GM23338 (cell line): ENCODE measurements around the gene SEMA4D. TPM values are rescaled to one million over a fixed set of nuclear protein-coding genes. Genes with fewer than 3 reads are reported as not detected.

ENCODE experiments used
- ATAC-seq: fragments of 200-7000 bp; cut with Tn5 transposase; 3 replicates; pipeline ENCODE4 v1.9.1; 2020
- DNase-seq: peaks from one replicate; pipeline ENCODE4 v3.0.0-alpha.2; 2015; ENCODE audit warnings: low spot score
- H2AFZ ChIP-seq: fragments of 200-600 bp; sonication (generic); 2 replicates; pipeline ENCODE4 v1.8.0; 2016; ENCODE audit warnings: antibody characterized with exemption, mild to moderate bottlenecking, moderate library complexity
- H3F3A ChIP-seq: fragments of 200-600 bp; sonication (generic); replicated peaks from 2 replicates; pipeline ENCODE4 v1.8.0; 2017; ENCODE audit warnings: antibody characterized with exemption, mixed run types, low read depth
- H3K27ac ChIP-seq: fragments of 200-600 bp; sonication (generic); 2 replicates; pipeline ENCODE4 v1.6.1; 2016; ENCODE audit warnings: low read depth
- H3K27me3 ChIP-seq: fragments of 200-600 bp; sonication (generic); 2 replicates; pipeline ENCODE4 v1.8.0; 2016; ENCODE audit warnings: mild to moderate bottlenecking, mixed run types, moderate library complexity; ENCODE audit not compliant: insufficient read depth
- H3K36me3 ChIP-seq: fragments of 200-600 bp; sonication (generic); 2 replicates; pipeline ENCODE4 v1.8.0; 2016; ENCODE audit warnings: mild to moderate bottlenecking; ENCODE audit not compliant: insufficient read depth
- H3K4me1 ChIP-seq: fragments of 200-600 bp; sonication (generic); 2 replicates; pipeline ENCODE4 v1.8.0; 2016; ENCODE audit warnings: mild to moderate bottlenecking, moderate library complexity; ENCODE audit not compliant: insufficient read depth
- H3K4me2 ChIP-seq: fragments of 200-600 bp; sonication (generic); 2 replicates; pipeline ENCODE4 v1.7.1; 2017; ENCODE audit warnings: mixed run types
- H3K4me3 ChIP-seq: fragments of 200-600 bp; sonication (generic); 2 replicates; pipeline ENCODE4 v1.6.1; 2016; ENCODE audit warnings: mixed run types
- H3K79me2 ChIP-seq: fragments of 200-600 bp; sonication (generic); replicated peaks from 2 replicates; pipeline ENCODE4 v1.8.0; 2017; ENCODE audit warnings: mild to moderate bottlenecking; ENCODE audit not compliant: insufficient read depth
- H3K9me2 ChIP-seq: fragments of 200-600 bp; sonication (generic); 2 replicates; pipeline ENCODE4 v1.8.0; 2017; ENCODE audit not compliant: insufficient read depth
- H4K20me1 ChIP-seq: fragments of 200-600 bp; sonication (generic); replicated peaks from 2 replicates; pipeline ENCODE4 v1.8.0; 2017; ENCODE audit warnings: mild to moderate bottlenecking; ENCODE audit not compliant: insufficient read depth
- H3K27ac Mint-ChIP-seq: 2 replicates; pipeline ENCODE4 v1.8.0; 2020; ENCODE audit warnings: inconsistent platforms, mild to moderate bottlenecking, moderate library complexity, mixed read lengths
- H3K27me3 Mint-ChIP-seq: 3 replicates; pipeline ENCODE4 v1.8.0; 2022; ENCODE audit warnings: low read depth, mild to moderate bottlenecking, moderate library complexity, mixed read lengths, inconsistent platforms; ENCODE audit not compliant: insufficient read depth, poor library complexity
- H3K36me3 Mint-ChIP-seq: 3 replicates; pipeline ENCODE4 v1.8.0; 2021; ENCODE audit warnings: low read depth, mild to moderate bottlenecking, inconsistent platforms, moderate library complexity, mixed read lengths
- H3K4me1 Mint-ChIP-seq: 3 replicates; pipeline ENCODE4 v1.8.0; 2020; ENCODE audit warnings: mild to moderate bottlenecking, inconsistent platforms, mixed read lengths
- H3K4me3 Mint-ChIP-seq: 3 replicates; pipeline ENCODE4 v1.8.0; 2021; ENCODE audit warnings: moderate library complexity, mild to moderate bottlenecking, inconsistent platforms, mixed read lengths
- H3K9me3 Mint-ChIP-seq: 3 replicates; pipeline ENCODE4 v1.8.0; 2020; ENCODE audit warnings: moderate library complexity, mild to moderate bottlenecking, inconsistent platforms, mixed read lengths
- CREB1 ChIP-seq: fragments of 250-450 bp; sonication (Bioruptor Pico); IDR thresholded peaks from 2 replicates; pipeline ENCODE4 v1.5.0; 2020; ENCODE audit warnings: low read depth, mild to moderate bottlenecking, moderate library complexity
- EZH2 ChIP-seq: fragments of 200-600 bp; sonication (generic); IDR thresholded peaks from one replicate; pipeline ENCODE4 v1.8.0; 2017; ENCODE audit warnings: antibody characterized with exemption, mild to moderate bottlenecking, low read depth; ENCODE audit not compliant: unreplicated experiment
- EZH2phosphoT487 ChIP-seq: fragments of 200-600 bp; sonication (generic); IDR thresholded peaks from one replicate; pipeline ENCODE4 v1.8.1; 2018; ENCODE audit warnings: antibody characterized with exemption; ENCODE audit not compliant: unreplicated experiment
- JUNB ChIP-seq: IDR thresholded peaks from one replicate; pipeline ENCODE4 v1.6.1; 2016; ENCODE audit warnings: antibody characterized with exemption; ENCODE audit not compliant: unreplicated experiment
- NANOG ChIP-seq: IDR thresholded peaks from 2 replicates; pipeline ENCODE4 v1.6.1; 2016; ENCODE audit warnings: antibody characterized with exemption, borderline replicate concordance
- POLR2AphosphoS5 ChIP-seq: IDR thresholded peaks from 2 replicates; pipeline ENCODE4 v1.6.1; 2016; ENCODE audit warnings: antibody characterized with exemption, low read depth
- STAT1 ChIP-seq: IDR thresholded peaks from one replicate; pipeline ENCODE4 v1.6.1; 2016; ENCODE audit warnings: antibody characterized with exemption; ENCODE audit not compliant: unreplicated experiment
- ZNF114 ChIP-seq: fragments of 250-450 bp; sonication (Bioruptor Pico); IDR thresholded peaks from 2 replicates; pipeline ENCODE4 v1.5.0; 2020; ENCODE audit warnings: mild to moderate bottlenecking, moderate library complexity
- ZNF331 ChIP-seq: fragments of 250-450 bp; sonication (Bioruptor Pico); IDR thresholded peaks from 2 replicates; pipeline ENCODE4 v1.5.0; 2020; ENCODE audit warnings: low read depth, mild to moderate bottlenecking, moderate library complexity
- ZNF462 ChIP-seq: fragments of 250-450 bp; sonication (Bioruptor Pico); IDR thresholded peaks from 2 replicates; pipeline ENCODE4 v1.5.0; 2020; ENCODE audit warnings: mild to moderate bottlenecking, moderate library complexity
- polyA plus RNA-seq: library from polyadenylated mRNA; unstranded; fragments of >200 nt; fragmentation: Nextera tagmentation; extraction: Ambion mirVana; gene quantifications from 2 replicates; pipeline ENCODE4 v1.2.1, GENCODE V29; 2016
- total RNA-seq: library from RNA; depleted of rRNA; stranded (reverse); fragments of >200 nt; shearing (Covaris generic); gene quantifications from 2 replicates; pipeline ENCODE4 v1.2.3, GENCODE V29; 2014
- TF ChIP-seq, protein P1 (sequence below): IDR thresholded peaks from one replicate; pipeline ENCODE4 v1.6.1; 2018; ENCODE audit warnings: antibody characterized with exemption; ENCODE audit not compliant: unreplicated experiment
- TF ChIP-seq, protein P2 (sequence below), 2 experiments: fragments of 200-600 bp in 1 of 2; sonication (generic) in 1 of 2; conservative IDR thresholded peaks; 2 replicates each; pipeline versions ENCODE4 v1.5.1 to v1.6.1; 2016 to 2017; ENCODE audit warnings: antibody characterized with exemption in 2 of 2, low read depth in 2 of 2, mild to moderate bottlenecking in 2 of 2, moderate library complexity in 1 of 2
- TF ChIP-seq, protein P3 (sequence below): IDR thresholded peaks from 2 replicates; pipeline ENCODE4 v1.6.1; 2016; ENCODE audit warnings: antibody characterized with exemption

Gene SEMA4D
- total and polyA plus RNA-seq, 2 experiments from 2014 or later: 19.3 to 63.0 TPM

GRCh38 chr9:89400403-89401116, 97.4 kb downstream of the SEMA4D start:
- H3K27ac Mint-ChIP-seq: no peak overlapping the region
- DNase-seq: no peak
- TF ChIP-seq JUNB (no peak), EZH2 (no peak), ZNF114 (CRISPR knock-in tag) (no peak), ZNF331 (CRISPR knock-in tag) (no peak), STAT1 (no peak), CREB1 (CRISPR knock-in tag) (no peak), ZNF462 (CRISPR knock-in tag) (no peak), NANOG (no peak), POLR2AphosphoS5 (no peak), EZH2phosphoT487 (no peak)
- TF ChIP-seq, protein P1, sequence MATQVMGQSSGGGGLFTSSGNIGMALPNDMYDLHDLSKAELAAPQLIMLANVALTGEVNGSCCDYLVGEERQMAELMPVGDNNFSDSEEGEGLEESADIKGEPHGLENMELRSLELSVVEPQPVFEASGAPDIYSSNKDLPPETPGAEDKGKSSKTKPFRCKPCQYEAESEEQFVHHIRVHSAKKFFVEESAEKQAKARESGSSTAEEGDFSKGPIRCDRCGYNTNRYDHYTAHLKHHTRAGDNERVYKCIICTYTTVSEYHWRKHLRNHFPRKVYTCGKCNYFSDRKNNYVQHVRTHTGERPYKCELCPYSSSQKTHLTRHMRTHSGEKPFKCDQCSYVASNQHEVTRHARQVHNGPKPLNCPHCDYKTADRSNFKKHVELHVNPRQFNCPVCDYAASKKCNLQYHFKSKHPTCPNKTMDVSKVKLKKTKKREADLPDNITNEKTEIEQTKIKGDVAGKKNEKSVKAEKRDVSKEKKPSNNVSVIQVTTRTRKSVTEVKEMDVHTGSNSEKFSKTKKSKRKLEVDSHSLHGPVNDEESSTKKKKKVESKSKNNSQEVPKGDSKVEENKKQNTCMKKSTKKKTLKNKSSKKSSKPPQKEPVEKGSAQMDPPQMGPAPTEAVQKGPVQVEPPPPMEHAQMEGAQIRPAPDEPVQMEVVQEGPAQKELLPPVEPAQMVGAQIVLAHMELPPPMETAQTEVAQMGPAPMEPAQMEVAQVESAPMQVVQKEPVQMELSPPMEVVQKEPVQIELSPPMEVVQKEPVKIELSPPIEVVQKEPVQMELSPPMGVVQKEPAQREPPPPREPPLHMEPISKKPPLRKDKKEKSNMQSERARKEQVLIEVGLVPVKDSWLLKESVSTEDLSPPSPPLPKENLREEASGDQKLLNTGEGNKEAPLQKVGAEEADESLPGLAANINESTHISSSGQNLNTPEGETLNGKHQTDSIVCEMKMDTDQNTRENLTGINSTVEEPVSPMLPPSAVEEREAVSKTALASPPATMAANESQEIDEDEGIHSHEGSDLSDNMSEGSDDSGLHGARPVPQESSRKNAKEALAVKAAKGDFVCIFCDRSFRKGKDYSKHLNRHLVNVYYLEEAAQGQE: no peak
- TF ChIP-seq, protein P2, sequence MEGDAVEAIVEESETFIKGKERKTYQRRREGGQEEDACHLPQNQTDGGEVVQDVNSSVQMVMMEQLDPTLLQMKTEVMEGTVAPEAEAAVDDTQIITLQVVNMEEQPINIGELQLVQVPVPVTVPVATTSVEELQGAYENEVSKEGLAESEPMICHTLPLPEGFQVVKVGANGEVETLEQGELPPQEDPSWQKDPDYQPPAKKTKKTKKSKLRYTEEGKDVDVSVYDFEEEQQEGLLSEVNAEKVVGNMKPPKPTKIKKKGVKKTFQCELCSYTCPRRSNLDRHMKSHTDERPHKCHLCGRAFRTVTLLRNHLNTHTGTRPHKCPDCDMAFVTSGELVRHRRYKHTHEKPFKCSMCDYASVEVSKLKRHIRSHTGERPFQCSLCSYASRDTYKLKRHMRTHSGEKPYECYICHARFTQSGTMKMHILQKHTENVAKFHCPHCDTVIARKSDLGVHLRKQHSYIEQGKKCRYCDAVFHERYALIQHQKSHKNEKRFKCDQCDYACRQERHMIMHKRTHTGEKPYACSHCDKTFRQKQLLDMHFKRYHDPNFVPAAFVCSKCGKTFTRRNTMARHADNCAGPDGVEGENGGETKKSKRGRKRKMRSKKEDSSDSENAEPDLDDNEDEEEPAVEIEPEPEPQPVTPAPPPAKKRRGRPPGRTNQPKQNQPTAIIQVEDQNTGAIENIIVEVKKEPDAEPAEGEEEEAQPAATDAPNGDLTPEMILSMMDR (conservative IDR thresholded peaks at IDR 0.05; ENCODE audit: low read depth in 2 of 2): no peak
- TF ChIP-seq, protein P3, sequence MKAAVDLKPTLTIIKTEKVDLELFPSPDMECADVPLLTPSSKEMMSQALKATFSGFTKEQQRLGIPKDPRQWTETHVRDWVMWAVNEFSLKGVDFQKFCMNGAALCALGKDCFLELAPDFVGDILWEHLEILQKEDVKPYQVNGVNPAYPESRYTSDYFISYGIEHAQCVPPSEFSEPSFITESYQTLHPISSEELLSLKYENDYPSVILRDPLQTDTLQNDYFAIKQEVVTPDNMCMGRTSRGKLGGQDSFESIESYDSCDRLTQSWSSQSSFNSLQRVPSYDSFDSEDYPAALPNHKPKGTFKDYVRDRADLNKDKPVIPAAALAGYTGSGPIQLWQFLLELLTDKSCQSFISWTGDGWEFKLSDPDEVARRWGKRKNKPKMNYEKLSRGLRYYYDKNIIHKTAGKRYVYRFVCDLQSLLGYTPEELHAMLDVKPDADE: no peak
- ATAC-seq: no peak
- H3K4me1 Mint-ChIP-seq: no peaks in the 10 kb centered on the region
- Histone ChIP-seq H3K27me3 (no peaks in the 10 kb centered on the region), H3K27ac (no peak overlapping the region), H3K36me3 (peaks cover 12% of the 10 kb centered on the region; the same call in 1 of the 2 replicates), H3K4me2 (no peak overlapping the region), H3K4me3 (no peak overlapping the region), H2AFZ (no peak overlapping the region), H4K20me1 (peaks cover 7% of the 10 kb centered on the region; the same call in 1 of the 2 replicates), H3F3A (no peaks in the 10 kb centered on the region), H3K79me2 (no peaks in the 10 kb centered on the region), H3K4me1 (no peaks in the 10 kb centered on the region), H3K9me2 (no peaks in the 10 kb centered on the region)
- no peak overlapping the region for H3K4me3 Mint-ChIP-seq
- peaks cover 4% of the 10 kb centered on the region for H3K27me3 Mint-ChIP-seq
- peaks cover 48% of the 10 kb centered on the region for H3K36me3 Mint-ChIP-seq
- H3K9me3 Mint-ChIP-seq: no peaks in the 10 kb centered on the region
